HG03575 (cell line): ENCODE data around the gene PRMT5.

Experiments
- ATAC-seq: cut with Tn5 transposase; IDR thresholded peaks from one replicate; pipeline ENCODE4 v1.9.1; 2021; ENCODE audit not compliant: unreplicated experiment, insufficient number of reproducible peaks, low FRiP score; ENCODE audit errors: extremely low read depth

Gene PRMT5

DNA sequence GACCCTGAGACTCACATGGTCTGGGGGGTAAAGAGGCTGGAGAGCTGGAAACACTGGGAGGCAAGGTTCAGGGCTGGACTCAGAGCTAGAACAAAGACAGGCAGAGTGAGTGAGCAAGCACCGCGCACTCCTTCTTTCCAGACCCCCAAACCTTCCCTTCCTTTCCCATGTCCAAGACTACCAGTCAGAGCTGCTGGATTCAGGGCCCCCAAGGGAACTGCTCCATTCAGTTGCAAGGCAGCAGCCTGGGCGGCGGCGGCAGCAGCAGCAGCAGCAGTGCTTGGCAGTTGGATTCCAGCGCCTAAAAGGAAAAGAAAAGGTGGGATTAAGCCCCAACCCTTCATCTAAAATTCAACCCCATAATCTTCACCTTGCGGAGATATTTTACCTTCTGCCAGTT, 27.4 kb downstream of the PRMT5 start:
- no peak for ATAC-seq

- no peak for ATAC-seq
Measured at GRCh38 chr14:22900081-22900799, 28.9 kb downstream of the PRMT5 start.

DNA sequence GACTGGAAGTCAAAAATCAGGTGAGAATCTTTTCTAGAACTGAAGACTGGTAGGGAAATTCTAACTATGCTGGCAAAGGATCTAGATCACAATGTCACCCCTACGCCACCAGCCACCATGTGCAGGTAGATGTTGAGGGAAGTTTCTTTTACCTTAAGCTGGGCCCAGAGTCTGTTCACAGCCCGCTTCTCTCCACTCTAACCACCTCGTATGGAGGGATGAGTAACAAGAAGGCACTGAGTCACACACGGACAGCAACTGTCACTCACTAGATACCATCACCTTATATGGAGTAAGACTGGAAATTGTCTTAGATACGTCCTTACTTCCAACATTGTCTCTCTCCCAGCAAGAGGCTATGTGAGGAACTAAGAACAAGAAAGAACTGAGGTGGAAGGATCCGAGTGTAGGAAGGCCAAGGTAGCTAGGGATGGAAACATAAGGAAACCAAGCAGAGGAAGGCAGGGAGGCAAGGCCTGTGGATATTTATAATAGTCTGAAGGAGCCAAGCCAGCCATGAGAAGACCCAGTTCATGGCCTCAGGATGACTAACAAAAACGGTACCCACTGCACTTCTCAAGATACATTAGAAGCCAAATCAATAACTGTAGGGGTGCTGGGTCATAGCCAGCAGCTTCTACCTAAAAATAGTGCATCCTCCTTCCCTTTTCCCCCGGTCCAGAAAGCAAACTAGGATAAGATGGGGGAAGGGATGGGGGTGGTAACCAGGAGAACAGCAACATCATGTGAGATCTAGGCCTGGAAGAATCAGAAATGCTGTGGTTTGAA, 30.7 kb downstream of the PRMT5 start:
- ATAC-seq, result no peak

GRCh38 chr14:22897357-22897756, 31.8 kb downstream of the PRMT5 start:
- no peak for ATAC-seq

- no peak for ATAC-seq
Measured at GRCh38 chr14:22896760-22897159, 32.4 kb downstream of the PRMT5 start.

DNA sequence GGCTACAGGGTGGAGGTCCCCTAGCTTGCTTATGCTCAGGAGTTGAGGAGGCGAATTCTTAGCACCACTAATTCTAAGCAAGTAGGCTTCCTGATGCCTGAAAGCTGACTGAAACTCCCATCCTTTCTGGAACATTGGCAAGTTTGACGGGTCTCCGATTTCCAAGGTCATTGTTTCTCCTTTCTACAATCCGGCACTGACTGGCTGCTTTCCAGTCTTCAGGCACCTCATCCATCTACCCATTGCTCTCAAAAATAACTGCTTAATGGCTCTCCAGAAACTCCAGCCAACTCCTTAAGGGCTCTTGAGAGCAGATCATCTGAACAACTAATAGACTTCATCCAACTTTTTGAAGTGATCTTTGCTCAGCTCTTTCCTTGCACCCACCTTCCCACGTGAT, 32.8 kb downstream of the PRMT5 start:
- ATAC-seq, result no peak

GRCh38 chr14:22895402-22895801, 33.8 kb downstream of the PRMT5 start:
- ATAC-seq, result no peak

GRCh38 chr14:22893706-22894105, 35.5 kb downstream of the PRMT5 start:
- ATAC-seq, result no peak

DNA sequence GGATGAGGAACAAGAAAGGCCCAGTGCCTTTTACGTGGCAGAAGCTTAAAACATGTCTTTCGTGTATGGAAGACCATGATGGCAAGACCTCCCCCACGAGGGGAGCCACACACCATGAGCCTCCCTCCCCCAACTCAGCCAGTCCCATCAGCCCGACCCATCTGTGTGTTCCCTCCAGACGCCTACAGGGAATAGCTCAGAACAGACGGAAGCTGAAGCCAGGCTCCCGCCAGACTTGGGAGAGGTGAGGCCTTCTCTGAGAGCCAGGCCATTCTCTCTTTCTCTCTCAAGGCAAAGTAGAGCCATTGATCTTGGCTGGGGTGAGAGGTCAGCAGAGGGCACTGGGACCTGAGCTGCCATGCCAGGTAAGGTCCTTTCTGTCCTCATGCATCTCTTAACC, 36.7 kb downstream of the PRMT5 start:
- no peak for ATAC-seq

- no peak for ATAC-seq
Measured at GRCh38 chr14:22890416-22890815, 38.8 kb downstream of the PRMT5 start.

DNA sequence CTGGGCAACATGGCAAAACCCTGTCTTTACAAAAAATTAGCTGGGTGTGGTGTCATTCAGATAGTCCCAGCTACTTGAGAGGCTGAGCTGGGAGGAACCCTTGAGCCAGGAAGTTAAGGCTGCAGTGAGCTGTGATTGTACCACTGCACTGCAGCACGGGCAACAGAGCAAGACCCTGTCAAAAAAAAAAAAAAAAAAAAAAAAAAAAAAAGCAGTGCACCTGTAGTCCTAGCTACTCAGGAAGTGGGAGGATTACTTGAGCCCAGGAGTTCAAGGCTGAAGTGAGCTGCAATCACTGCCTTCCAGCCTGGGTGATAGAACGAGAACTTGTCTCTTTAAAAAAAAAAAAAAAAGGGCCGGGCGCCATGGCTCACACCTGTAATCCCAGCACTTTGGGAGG, 40.5 kb downstream of the PRMT5 start:
- ATAC-seq, result no peak

GRCh38 chr14:22887990-22888378, 41.2 kb downstream of the PRMT5 start:
- ATAC-seq, result no peak

GRCh38 chr14:22887260-22887989, 41.8 kb downstream of the PRMT5 start:
- no peak for ATAC-seq

DNA sequence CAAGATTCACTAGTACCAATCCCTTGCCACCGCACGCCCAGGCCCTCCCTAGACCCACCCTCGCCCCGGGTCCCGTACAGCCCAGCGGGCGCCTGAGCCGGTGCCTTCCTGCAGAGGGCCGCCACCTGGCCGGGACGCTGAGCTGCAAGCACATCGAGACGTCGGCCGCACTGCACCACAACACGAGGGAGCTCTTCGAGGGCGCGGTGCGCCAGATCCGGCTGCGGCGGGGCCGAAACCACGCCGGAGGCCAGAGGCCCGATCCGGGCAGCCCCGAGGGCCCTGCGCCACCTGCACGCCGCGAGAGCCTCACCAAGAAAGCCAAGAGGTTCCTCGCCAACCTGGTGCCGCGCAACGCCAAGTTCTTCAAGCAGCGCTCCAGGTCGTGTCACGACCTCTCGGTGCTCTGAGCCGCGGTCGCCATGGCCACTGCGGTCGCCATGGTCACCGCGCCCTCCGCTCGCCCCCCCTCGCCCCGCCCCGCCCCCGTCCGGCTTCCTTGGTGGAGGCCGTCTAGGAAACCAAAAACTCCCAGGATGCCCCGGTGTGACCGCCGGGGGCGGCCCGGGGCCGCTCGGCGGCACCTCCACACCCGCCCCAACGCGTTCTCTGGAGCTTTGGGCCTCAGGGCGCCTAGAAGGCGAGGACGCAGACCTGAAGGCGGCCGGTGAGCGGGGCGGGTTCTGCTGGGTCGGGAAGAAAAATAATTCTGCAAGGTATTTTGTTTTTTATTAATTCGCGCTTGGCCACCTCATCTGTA, 42.5 kb downstream of the PRMT5 start:
- no peak for ATAC-seq

- ATAC-seq, result no peak
Measured at GRCh38 chr14:22885975-22886374, 43.2 kb downstream of the PRMT5 start.

GRCh38 chr14:22884738-22885523, 44.2 kb downstream of the PRMT5 start:
- no peak for ATAC-seq

DNA sequence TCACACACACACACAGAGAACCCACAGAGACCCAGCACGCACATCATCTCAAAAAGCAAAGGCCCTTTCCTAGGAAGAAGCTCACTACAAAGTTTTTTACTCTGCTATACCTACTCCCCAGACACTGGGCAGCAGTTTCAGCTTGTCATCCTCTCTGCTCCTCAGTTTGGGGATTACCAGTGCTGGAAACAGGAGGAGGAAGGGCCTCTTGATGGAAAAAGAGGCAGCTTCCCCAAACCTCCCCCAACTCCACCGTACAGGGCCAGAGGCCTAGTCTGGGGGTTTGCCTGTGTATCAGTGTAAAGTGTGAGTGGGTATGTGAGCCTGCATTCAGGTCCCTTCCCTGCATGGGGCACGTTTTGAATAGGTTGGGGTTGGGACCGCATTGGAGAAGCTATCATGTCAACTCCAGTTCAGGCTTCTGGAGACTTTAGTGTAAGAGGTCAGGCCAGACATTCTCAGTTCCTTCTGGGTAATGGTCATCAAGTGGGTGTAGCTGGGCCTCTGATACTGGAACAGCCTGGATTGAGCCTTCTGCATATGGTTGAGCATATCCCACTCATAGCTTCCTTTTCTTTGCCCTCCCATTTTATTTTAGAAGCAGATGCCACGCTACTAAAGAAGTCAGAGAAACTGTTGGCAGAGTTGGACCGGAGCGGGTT, 45.0 kb downstream of the PRMT5 start:
- no peak for ATAC-seq
